Measurements from ENCODE around the gene ATM. TPM values are rescaled to one million over a fixed set of nuclear protein-coding genes. Genes with fewer than 3 reads are reported as not detected.

ATM gene
- total RNA-seq (2022; extraction: Qiagen RNA extraction; ENCODE audit: low read depth), result 7.2 to 14.6 TPM (median 8.4 TPM) in 5 replicates

GRCh38 chr11:108222574-108223347 lies at the start of gene ATM, which contains the start of gene NPAT:
Gene ATM (plus strand): TSS chr11:108223067. CDS start chr11:108227625, 4,558 bp downstream.
Gene NPAT (minus strand): TSS chr11:108222638. CDS start chr11:108222536, 102 bp downstream.

Other genes starting within 250 kb of the ATM start
- gene CUL5, start 214.2 kb upstream of the ATM start, total RNA-seq (2022; extraction: Qiagen RNA extraction; ENCODE audit: low read depth), result 6.5 to 13.4 TPM (median 8.9 TPM) in 5 replicates
- 59.5 to 86.3 TPM (median 63.7 TPM) in 5 replicates for gene ACAT1, start 101.5 kb upstream of the ATM start, total RNA-seq (2022; extraction: Qiagen RNA extraction; ENCODE audit: low read depth)
- gene NPAT, start 429 bp upstream of the ATM start, total RNA-seq (2022; extraction: Qiagen RNA extraction; ENCODE audit: low read depth), result 3.6 to 6.2 TPM (median 4.6 TPM) in 5 replicates
- 0.15 to 0.93 TPM (median 0.36 TPM) in 3 of 5 replicates, not detected in the others for gene C11orf65, start 244.5 kb downstream of the ATM start, total RNA-seq (2022; extraction: Qiagen RNA extraction; ENCODE audit: low read depth)

Measured in A549 treated with ZK216348 at 1 μM for 4 hours (cell line).